Measurements from ENCODE around the gene C9orf153. TPM values are rescaled to one million over a fixed set of nuclear protein-coding genes. Genes with fewer than 3 reads are reported as not detected.

Gene C9orf153
- total and polyA plus RNA-seq, 2 of the 8 experiments (the other 6 are each of a cell fraction or from before 2014, with no cell fraction given): not detected

GRCh38 chr9:86252870-86253269 lies 6.6 kb downstream of the C9orf153 start:
- H3K9ac ChIP-seq (replicated peaks in 1 of 4; ENCODE audit: extremely low read depth in 1 of 4, low read depth in 3 of 4, low read length in 3 of 4): no peak overlapping the region

More at GRCh38 chr9:86252870-86253269, 6.6 kb downstream of the C9orf153 start:
- no peak overlapping the region for H3K4ac ChIP-seq (replicated peaks; ENCODE audit: insufficient read length, low read depth, low read length)
- no peaks in the 10 kb centered on the region for H3K79me2 ChIP-seq (ENCODE audit: control insufficient read depth in 1 of 2, insufficient read depth in 2 of 2, low read length in 2 of 2)
- H3K36me3 ChIP-seq (ENCODE audit: control insufficient read depth in 2 of 4, insufficient read depth in 4 of 4, low read length in 3 of 4): no peaks in the 10 kb centered on the region
- TF ChIP-seq HDAC2 (IDR thresholded peaks at IDR 0.05; ENCODE audit: borderline replicate concordance in 1 of 2, low read depth in 2 of 2, low read length in 2 of 2): no peak
- no peak for TF ChIP-seq SIRT6 (IDR thresholded peaks at IDR 0.05; ENCODE audit: low read length)
- no peak for TF ChIP-seq RNF2 (IDR thresholded peaks at IDR 0.05; ENCODE audit: borderline replicate concordance, low read depth, low read length, missing control alignments, poor library complexity, severe bottlenecking)
- TF ChIP-seq TAF1 (IDR thresholded peaks at IDR 0.05; ENCODE audit: low read depth, low read length): no peak
- TF ChIP-seq GABPA (IDR thresholded peaks at IDR 0.05; ENCODE audit: borderline replicate concordance, insufficient read depth, low read length): no peak
- TF ChIP-seq SIN3A (conservative IDR thresholded peaks at IDR 0.05 in 1 of 2, IDR thresholded peaks at IDR 0.05 in 1 of 2; ENCODE audit: low read depth in 1 of 2, low read length in 2 of 2): no peak
- TF ChIP-seq EP300 (IDR thresholded peaks at IDR 0.05; ENCODE audit: borderline replicate concordance in 1 of 2, low read depth in 2 of 2, low read length in 2 of 2): no peak
- TF ChIP-seq CHD1 (IDR thresholded peaks at IDR 0.05; ENCODE audit: low read depth, low read length): no peak
- TF ChIP-seq ASH2L (IDR thresholded peaks at IDR 0.05; ENCODE audit: low read length): no peak
- TF ChIP-seq SP2 (IDR thresholded peaks at IDR 0.05; ENCODE audit: low read length): no peak
- no peak for TF ChIP-seq CTBP2 (IDR thresholded peaks at IDR 0.05; ENCODE audit: borderline replicate concordance, insufficient read depth, insufficient read length, low read length)
- no peak for TF ChIP-seq NANOG (IDR thresholded peaks at IDR 0.05; ENCODE audit: insufficient read depth, low read depth, low read length, poor library complexity, severe bottlenecking)
- no peak for TF ChIP-seq CBX8 (IDR thresholded peaks at IDR 0.05; ENCODE audit: borderline replicate concordance, low read depth, low read length)
- no peak for TF ChIP-seq SRF (IDR thresholded peaks at IDR 0.05; ENCODE audit: low read depth, low read length)
- H3K4me1 ChIP-seq (replicated peaks in 1 of 4; ENCODE audit: control insufficient read depth in 3 of 4, insufficient read depth in 4 of 4, low read length in 3 of 4): no peaks in the 10 kb centered on the region
- no peak overlapping the region for H4K5ac ChIP-seq (ENCODE audit: insufficient read length, low read depth, low read length)
- no peak overlapping the region for H3K4me2 ChIP-seq (ENCODE audit: insufficient read depth in 1 of 2, low read depth in 2 of 2, low read length in 2 of 2)
- H2BK20ac ChIP-seq (ENCODE audit: low read length): no peak overlapping the region
- no peak overlapping the region for H4K8ac ChIP-seq (ENCODE audit: extremely low read depth, insufficient read depth, low read length)
- H4K91ac ChIP-seq (replicated peaks; ENCODE audit: insufficient read length, low read length): no peak overlapping the region
- DNase-seq (ENCODE audit: low read depth in 1 of 2, low spot score in 2 of 2) (no peak), FAIRE-seq (no peak)
- H2AK5ac ChIP-seq (ENCODE audit: low read depth, low read length): no peak overlapping the region
- no peaks in the 10 kb centered on the region for H3K79me1 ChIP-seq (ENCODE audit: low read depth, low read length)
- 89% methylated on average over 1 of the region's 1 CpG; no CpG with 5 or more reads in 1 of the 2 experiments for WGBS, 2 experiments (ENCODE audit: extremely low coverage in 1 of 2, insufficient coverage in 1 of 2, insufficient read length in 1 of 2, insufficient replicate concordance in 2 of 2, low coverage in 1 of 2, low lambda C conversion rate in 2 of 2, missing lambda C conversion rate in 1 of 2)
- no peak overlapping the region for H3K56ac ChIP-seq (replicated peaks; ENCODE audit: insufficient read length, low read depth, low read length)
- no peak overlapping the region for H3K14ac ChIP-seq (ENCODE audit: insufficient read length)
- no peak overlapping the region for H3K27ac ChIP-seq (ENCODE audit: low read depth, low read length)
- no peak overlapping the region for H2BK15ac ChIP-seq (ENCODE audit: low read length)
- no peak overlapping the region for H2AFZ ChIP-seq (ENCODE audit: low read length)
- H3K4me3 ChIP-seq (ENCODE audit: extremely low read depth in 1 of 4, insufficient read depth in 2 of 4, low read depth in 3 of 4, low read length in 4 of 4): no peak overlapping the region
- no peak overlapping the region for H2BK12ac ChIP-seq (ENCODE audit: low read depth, low read length)
- peaks cover 6% of the 10 kb centered on the region in 2 experiments; a peak in 3 of 4 replicates for H3K9me3 ChIP-seq (ENCODE audit: insufficient read depth in 2 of 2, low read depth in 1 of 2, low read length in 1 of 2)
- H4K20me1 ChIP-seq (replicated peaks in 1 of 2; ENCODE audit: control insufficient read depth in 1 of 2, insufficient read depth in 2 of 2, low read length in 2 of 2): no peaks in the 10 kb centered on the region
- H2BK120ac ChIP-seq (replicated peaks; ENCODE audit: low read depth, low read length): no peak overlapping the region
- POLR2A ChIA-PET (ENCODE audit: partially characterized antibody): no interaction called here
- H2BK5ac ChIP-seq (ENCODE audit: low read depth, low read length): no peak overlapping the region
- CTCF ChIA-PET (ENCODE audit: partially characterized antibody): no interaction called here
- H3K23ac ChIP-seq (ENCODE audit: insufficient read length): no peak overlapping the region
- H3K18ac ChIP-seq (ENCODE audit: extremely low read depth, low read length): no peak overlapping the region
- no peaks in the 10 kb centered on the region for H3K23me2 ChIP-seq (ENCODE audit: low read depth, low read length)
- no peaks in the 10 kb centered on the region for H3K27me3 ChIP-seq (replicated peaks in 1 of 4; ENCODE audit: control insufficient read depth in 3 of 4, extremely low read depth in 1 of 4, insufficient read depth in 3 of 4, low read length in 3 of 4)

Data from H1 (cell line).